AG04450 (cell line): Measurements from ENCODE around the gene CDCA5. TPM values are rescaled to one million over a fixed set of nuclear protein-coding genes. Genes with fewer than 3 reads are reported as not detected.

Experiments
- CTCF ChIA-PET: fragments of 300-600, 350-600 bp; formaldehyde crosslinking; extraction: SDS; loops from one replicate; lab custom pipeline; 2022; ENCODE audit warnings: antibody characterized with exemption, inconsistent platforms; lab: Charles Lee
- POLR2A ChIA-PET: fragments of 350-600 bp; formaldehyde crosslinking; extraction: SDS; loops from one replicate; lab custom pipeline; 2021; ENCODE audit warnings: antibody characterized with exemption, inconsistent platforms; lab: Yijun Ruan, JAX
- DNase-seq: peaks from one replicate; pipeline ENCODE4 v3.0.0-alpha.2; 2011; ENCODE audit warnings: low read depth, low spot score
- H3K27ac ChIP-seq: one replicate; pipeline ENCODE4 v1.5.1; 2012; ENCODE audit warnings: low read depth, low read length, control low read depth
- H3K27me3 ChIP-seq: one replicate; pipeline ENCODE4 v1.6.0; 2012; ENCODE audit warnings: low read length; ENCODE audit not compliant: control insufficient read depth, insufficient read depth
- H3K4me3 ChIP-seq: 2 replicates; pipeline ENCODE4 v1.5.1; 2011; ENCODE audit warnings: mild to moderate bottlenecking, low read depth, low read length, control low read depth
- H3K9me3 ChIP-seq: 2 replicates; pipeline ENCODE4 v1.5.1; 2012; ENCODE audit warnings: low read length; ENCODE audit not compliant: control insufficient read depth, insufficient read depth
- CTCF ChIP-seq: IDR thresholded peaks from 2 replicates; pipeline ENCODE4 v1.5.1; 2011; ENCODE audit warnings: low read depth, low read length, control low read depth, inconsistent platforms
- polyA plus RNA-seq: library from polyadenylated mRNA; depleted of rRNA; stranded (reverse); fragments of >200 nt; gene quantifications from 2 replicates; pipeline ENCODE4 v1.2.3, GENCODE V29; 2011; rRNA removed
- small RNA-seq: library from RNA; depleted of rRNA; stranded (forward); fragments of <200 nt; gene quantifications from one replicate; pipeline ENCODE3, GENCODE V24; 2012; ENCODE audit warnings: low read depth; ENCODE audit not compliant: insufficient read length

CDCA5 gene
- polyA plus RNA-seq, 1 experiment, result 5.2 TPM

- TF ChIP-seq CTCF, result no peak
- H3K9me3 ChIP-seq, result no peaks in the 10 kb centered on the region; the same call in 1 of the 2 replicates
- peak overlapping the region; percentile 94 for H3K27ac ChIP-seq
- no peak for DNase-seq
- ChIA-PET POLR2A (interaction anchor here (0.5 to 1.4 kb wide), 4 partner anchors 13 to 94 kb away, joined by 3 to 4 read pairs (median 3); partner anchors contain the start of genes ARL2 and SNX15), CTCF (interaction anchor here (1.3 to 1.9 kb wide), 2 partner anchors 12 to 26 kb away, joined by 4 to 7 read pairs; partner anchors contain the start of gene ARL2)
- H3K4me3 ChIP-seq, result peak overlapping the region; percentile 71
- H3K27me3 ChIP-seq, result no peaks in the 10 kb centered on the region
Measured at GRCh38 chr11:65040520-65040846, 43.4 kb downstream of the CDCA5 start.

GRCh38 chr11:65036931-65037330 is 46.9 kb downstream of the CDCA5 start:
- Histone ChIP-seq H3K9me3 (no peaks in the 10 kb centered on the region), H3K27ac (no peak overlapping the region), H3K4me3 (no peak overlapping the region), H3K27me3 (no peaks in the 10 kb centered on the region)
- TF ChIP-seq CTCF, result no peak
- no peak for DNase-seq
- CTCF ChIA-PET, result interaction anchor here (0.7 kb wide), 1 partner anchor 9 kb away, joined by 4 read pairs; no protein-coding TSS in a partner anchor
- POLR2A ChIA-PET, result no interaction called here

DNA sequence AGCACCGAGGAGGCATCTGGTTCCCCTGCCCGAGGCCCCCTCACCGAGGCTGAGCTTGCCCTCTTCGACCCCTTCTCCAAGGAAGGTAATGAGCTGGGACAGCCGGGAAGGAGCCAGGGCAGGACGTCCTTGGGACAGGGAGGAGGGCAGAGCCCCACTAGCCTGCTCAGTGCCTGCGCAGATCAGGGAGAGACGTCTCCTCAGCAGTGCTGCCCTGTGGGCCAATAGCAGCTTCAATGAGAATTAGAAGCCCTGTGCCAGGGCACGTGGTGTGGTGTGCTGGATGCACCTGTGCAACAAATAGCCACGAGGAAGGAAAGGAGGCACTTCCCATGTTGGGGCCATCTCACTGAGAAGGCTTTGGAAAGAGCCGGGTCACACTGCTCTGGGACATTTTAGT is 48.3 kb downstream of the CDCA5 start:
- Histone ChIP-seq H3K27ac (no peak overlapping the region), H3K9me3 (no peaks in the 10 kb centered on the region), H3K4me3 (no peak overlapping the region), H3K27me3 (no peaks in the 10 kb centered on the region)
- TF ChIP-seq CTCF, result no peak
- ChIA-PET POLR2A (no interaction called here), CTCF (interaction anchor here (0.6 kb wide), 1 partner anchor 233 kb away, joined by 4 read pairs; the partner anchor contains the start of gene MAP4K2)
- DNase-seq, result no peak

- ChIA-PET POLR2A (no interaction called here), CTCF (interaction anchor here (0.5 kb wide), 2 partner anchors 25 to 319 kb away, joined by 3 to 5 read pairs; no protein-coding TSS in a partner anchor)
- Histone ChIP-seq H3K27ac (no peak overlapping the region), H3K4me3 (no peak overlapping the region), H3K9me3 (no peaks in the 10 kb centered on the region), H3K27me3 (no peaks in the 10 kb centered on the region)
- no peak for DNase-seq
- no peak for TF ChIP-seq CTCF
Measured at GRCh38 chr11:65034423-65034822, 49.4 kb downstream of the CDCA5 start.

- CTCF ChIA-PET, result no interaction called here
- no peaks in the 10 kb centered on the region for H3K9me3 ChIP-seq
- DNase-seq, result no peak
Measured at GRCh38 chr11:65032216-65032615, 51.6 kb downstream of the CDCA5 start.

More at GRCh38 chr11:65032216-65032615, 51.6 kb downstream of the CDCA5 start:
- Histone ChIP-seq H3K27ac (no peak overlapping the region), H3K4me3 (no peak overlapping the region), H3K27me3 (no peaks in the 10 kb centered on the region)
- no peak for TF ChIP-seq CTCF
- POLR2A ChIA-PET, result no interaction called here

Small RNAs within 50 kb of the gene (small RNA-seq; reads per million reads assigned to genes)
- not detected for gene SNX15

Other genes with a start within 250 kb of the CDCA5 start
- 0.02 and 0.04 TPM in 2 replicates for gene CDC42BPG, start 239.4 kb downstream of the CDCA5 start, polyA plus RNA-seq
- 56.1 and 77.7 TPM in 2 replicates for gene EHD1, start 205.4 kb downstream of the CDCA5 start, polyA plus RNA-seq
- 3.7 and 5.1 TPM in 2 replicates for gene ATG2A, start 166.8 kb downstream of the CDCA5 start, polyA plus RNA-seq
- 11.2 and 16.6 TPM in 2 replicates for gene PPP2R5B, start 159.4 kb downstream of the CDCA5 start, polyA plus RNA-seq
- not detected in 2 replicates for gene GPHA2, start 148.1 kb downstream of the CDCA5 start, polyA plus RNA-seq
- not detected in 2 replicates for gene MAJIN, start 111.9 kb downstream of the CDCA5 start, polyA plus RNA-seq
- gene BATF2, start 87.1 kb downstream of the CDCA5 start, polyA plus RNA-seq, result 1.5 and 2.1 TPM in 2 replicates
- 60.7 and 76.5 TPM in 2 replicates for gene ARL2, start 69.9 kb downstream of the CDCA5 start, polyA plus RNA-seq
- gene SNX15, start 56.6 kb downstream of the CDCA5 start, polyA plus RNA-seq, result 8.0 and 10.5 TPM in 2 replicates
- gene SAC3D1, start 42.8 kb downstream of the CDCA5 start, polyA plus RNA-seq, result 4.5 and 5.3 TPM in 2 replicates
- gene NAALADL1, start 25.5 kb downstream of the CDCA5 start, polyA plus RNA-seq, result 9.4 and 12.0 TPM in 2 replicates
- gene ZFPL1, start 182 bp upstream of the CDCA5 start, polyA plus RNA-seq, result 30.9 and 39.1 TPM in 2 replicates
- gene VPS51, start 12.2 kb upstream of the CDCA5 start, polyA plus RNA-seq, result 38.9 and 74.1 TPM in 2 replicates
- 10.3 and 15.1 TPM in 2 replicates for gene TM7SF2, start 27.8 kb upstream of the CDCA5 start, polyA plus RNA-seq
- 3.1 and 3.6 TPM in 2 replicates for gene ZNHIT2, start 33.7 kb upstream of the CDCA5 start, polyA plus RNA-seq
- 426 and 504 TPM in 2 replicates for gene FAU, start 38.1 kb upstream of the CDCA5 start, polyA plus RNA-seq
- gene MRPL49, start 38.3 kb upstream of the CDCA5 start, polyA plus RNA-seq, result 54.2 and 55.7 TPM in 2 replicates
- gene SYVN1, start 50.5 kb upstream of the CDCA5 start, polyA plus RNA-seq, result 18.7 and 27.7 TPM in 2 replicates
- not detected in 2 replicates for gene SPDYC, start 86.2 kb upstream of the CDCA5 start, polyA plus RNA-seq
- 84.1 and 123 TPM in 2 replicates for gene CAPN1, start 97.9 kb upstream of the CDCA5 start, polyA plus RNA-seq
- gene POLA2, start 177.9 kb upstream of the CDCA5 start, polyA plus RNA-seq, result 10.4 and 14.1 TPM in 2 replicates
- 14.3 and 21.1 TPM in 2 replicates for gene CDC42EP2, start 230.8 kb upstream of the CDCA5 start, polyA plus RNA-seq
- 43.7 and 52.0 TPM in 2 replicates for gene DPF2, start 249.8 kb upstream of the CDCA5 start, polyA plus RNA-seq